ENCODE measurements around the gene DENND5B. TPM values are rescaled to one million over a fixed set of nuclear protein-coding genes. Genes with fewer than 3 reads are reported as not detected.

Gene DENND5B
- total RNA-seq, 4 donors from 2014 or later: 4.6 to 6.4 (median 5.4) TPM

DNA sequence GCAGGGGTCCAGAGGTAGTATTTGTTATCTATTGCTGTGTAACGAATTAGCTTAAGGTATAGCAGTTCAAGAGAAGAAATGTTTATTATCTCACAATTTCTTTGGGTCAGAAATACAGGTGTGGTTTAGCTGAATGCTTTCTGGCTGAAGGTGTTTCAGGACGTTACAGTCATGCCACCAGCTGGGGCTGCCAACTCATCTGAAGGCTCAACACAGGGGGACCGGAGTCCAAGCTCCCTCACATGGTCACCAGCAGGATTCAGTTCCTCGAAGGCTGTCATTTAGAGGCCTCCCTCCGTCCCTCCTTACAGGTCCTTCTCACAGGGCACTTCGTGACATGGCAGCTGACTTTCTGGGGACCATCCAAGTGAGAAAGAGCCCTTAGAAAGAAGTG lies 227.5 kb downstream of the DENND5B start:
- TF ChIP-seq, protein P1, sequence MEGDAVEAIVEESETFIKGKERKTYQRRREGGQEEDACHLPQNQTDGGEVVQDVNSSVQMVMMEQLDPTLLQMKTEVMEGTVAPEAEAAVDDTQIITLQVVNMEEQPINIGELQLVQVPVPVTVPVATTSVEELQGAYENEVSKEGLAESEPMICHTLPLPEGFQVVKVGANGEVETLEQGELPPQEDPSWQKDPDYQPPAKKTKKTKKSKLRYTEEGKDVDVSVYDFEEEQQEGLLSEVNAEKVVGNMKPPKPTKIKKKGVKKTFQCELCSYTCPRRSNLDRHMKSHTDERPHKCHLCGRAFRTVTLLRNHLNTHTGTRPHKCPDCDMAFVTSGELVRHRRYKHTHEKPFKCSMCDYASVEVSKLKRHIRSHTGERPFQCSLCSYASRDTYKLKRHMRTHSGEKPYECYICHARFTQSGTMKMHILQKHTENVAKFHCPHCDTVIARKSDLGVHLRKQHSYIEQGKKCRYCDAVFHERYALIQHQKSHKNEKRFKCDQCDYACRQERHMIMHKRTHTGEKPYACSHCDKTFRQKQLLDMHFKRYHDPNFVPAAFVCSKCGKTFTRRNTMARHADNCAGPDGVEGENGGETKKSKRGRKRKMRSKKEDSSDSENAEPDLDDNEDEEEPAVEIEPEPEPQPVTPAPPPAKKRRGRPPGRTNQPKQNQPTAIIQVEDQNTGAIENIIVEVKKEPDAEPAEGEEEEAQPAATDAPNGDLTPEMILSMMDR (IDR thresholded peaks at IDR 0.05): no peak
- no peak for TF ChIP-seq POLR2A (IDR thresholded peaks at IDR 0.05)
- intact Hi-C loops (cut with DNase I; ENCODE audit: low total_unique reads): no loop called here
- no peak overlapping the region for H3K4me3 ChIP-seq (ENCODE audit: low read depth, poor library complexity, severe bottlenecking)
- DNase-seq (ENCODE audit: low spot score in 2 of 2): no peak
- 72 to 79% methylated on average over 6 of the region's 6 CpGs for WGBS, 2 donors

DNA sequence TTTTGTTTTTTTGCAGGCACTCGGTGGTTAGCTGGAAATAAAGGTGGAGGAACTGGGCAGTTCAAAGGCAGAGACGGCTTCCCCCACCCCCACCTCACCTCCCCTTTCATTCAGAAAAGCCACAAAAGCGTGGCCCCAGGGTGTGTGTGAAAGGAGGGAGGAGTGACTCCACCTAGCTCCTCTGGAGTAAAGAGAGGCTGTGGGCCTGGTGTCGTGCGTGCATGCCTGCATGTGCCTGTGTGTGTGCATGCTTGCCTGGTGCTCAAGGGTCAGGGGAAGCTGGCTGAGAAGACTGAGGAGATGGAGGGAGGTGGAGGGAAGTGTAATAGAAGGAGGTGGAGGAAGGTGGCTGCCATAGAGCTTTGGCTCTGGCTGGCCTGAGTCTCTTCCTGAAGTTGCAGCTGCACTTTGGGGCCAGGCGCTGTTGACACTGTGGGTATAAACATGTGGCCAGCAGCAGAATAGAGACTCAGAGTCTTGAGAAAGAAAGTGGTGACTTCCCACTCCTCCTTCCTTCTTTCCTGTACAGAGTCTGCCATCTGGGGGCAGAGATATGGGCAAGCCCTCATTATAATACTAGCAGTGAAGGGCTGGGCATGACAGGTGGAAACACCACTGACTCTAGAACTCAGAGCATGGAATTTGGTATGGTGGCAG lies 228.0 kb downstream of the DENND5B start:
- intact Hi-C loops (cut with DNase I; ENCODE audit: low total_unique reads): no loop called here
- H3K4me3 ChIP-seq (ENCODE audit: low read depth, poor library complexity, severe bottlenecking): no peak overlapping the region
- 31 to 32% methylated on average over 6 of the region's 6 CpGs for WGBS, 2 donors
- no peak for DNase-seq (ENCODE audit: low spot score in 2 of 2)
- TF ChIP-seq, protein P1 (IDR thresholded peaks at IDR 0.05): no peak
- TF ChIP-seq POLR2A (IDR thresholded peaks at IDR 0.05): no peak

DNA sequence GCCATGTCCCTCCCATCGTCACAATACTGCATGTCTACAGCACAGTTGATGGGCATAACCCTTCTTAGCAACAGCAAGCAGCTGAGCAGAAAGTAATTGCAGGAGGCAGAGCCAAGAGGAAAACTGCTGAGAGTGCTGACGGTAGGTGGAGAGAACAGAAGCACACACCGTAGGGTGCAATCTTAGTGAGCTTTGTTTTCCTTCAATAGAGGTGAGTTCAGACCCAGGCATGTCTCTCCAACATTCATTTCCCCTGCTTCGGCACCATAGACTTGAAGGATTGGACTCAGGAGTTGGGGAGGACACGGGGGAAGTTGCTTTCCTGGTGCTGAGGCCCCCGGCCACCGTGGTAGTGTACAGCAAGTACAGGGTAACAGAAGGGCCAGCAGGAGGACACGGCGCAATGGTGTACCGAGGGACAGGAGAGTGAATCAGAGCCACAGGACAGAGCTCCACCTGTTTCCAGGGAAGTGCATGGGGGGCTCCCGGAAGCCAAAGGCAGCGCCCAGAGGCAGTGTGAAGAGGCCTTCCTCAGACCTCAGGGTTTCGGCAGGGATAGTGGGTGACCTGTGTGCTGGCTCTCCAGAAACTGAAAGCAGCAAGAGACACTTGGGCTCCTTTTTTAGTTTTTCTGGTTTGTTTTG lies 228.7 kb downstream of the DENND5B start:
- no peak for TF ChIP-seq POLR2A (IDR thresholded peaks at IDR 0.05)
- TF ChIP-seq, protein P1 (IDR thresholded peaks at IDR 0.05): no peak
- WGBS, 2 donors: 31 to 33% methylated on average over 13 of the region's 13 CpGs
- DNase-seq (ENCODE audit: low spot score in 2 of 2): no peak
- no peak overlapping the region for H3K4me3 ChIP-seq (ENCODE audit: low read depth, poor library complexity, severe bottlenecking)
- intact Hi-C loops (cut with DNase I; ENCODE audit: low total_unique reads): no loop called here

DNA sequence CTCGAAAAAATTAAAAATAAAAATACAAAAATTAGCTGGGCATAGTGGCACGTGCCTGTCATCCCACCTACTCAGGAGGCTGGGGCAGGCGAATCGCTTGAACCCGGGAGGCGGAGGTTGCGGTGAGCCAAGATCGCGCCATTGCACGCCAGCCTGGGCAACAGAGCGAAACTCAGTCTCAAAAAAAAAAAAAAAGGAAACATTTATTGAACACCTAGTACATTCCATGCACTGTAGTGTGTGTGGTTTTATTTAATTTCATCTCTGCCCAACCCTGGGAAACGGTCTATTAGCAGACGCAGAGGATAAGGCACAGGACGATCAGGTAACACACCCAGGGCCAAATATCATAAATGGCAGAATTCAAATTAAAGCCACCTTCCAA lies 229.2 kb downstream of the DENND5B start:
- intact Hi-C loops (cut with DNase I; ENCODE audit: low total_unique reads): no loop called here
- 87 to 88% methylated on average over 14 of the region's 14 CpGs for WGBS, 2 donors
- no peak overlapping the region for H3K4me3 ChIP-seq (ENCODE audit: low read depth, poor library complexity, severe bottlenecking)
- TF ChIP-seq, protein P1 (IDR thresholded peaks at IDR 0.05): no peak
- TF ChIP-seq POLR2A (IDR thresholded peaks at IDR 0.05): no peak
- no peak for DNase-seq (ENCODE audit: low spot score in 2 of 2)

DNA sequence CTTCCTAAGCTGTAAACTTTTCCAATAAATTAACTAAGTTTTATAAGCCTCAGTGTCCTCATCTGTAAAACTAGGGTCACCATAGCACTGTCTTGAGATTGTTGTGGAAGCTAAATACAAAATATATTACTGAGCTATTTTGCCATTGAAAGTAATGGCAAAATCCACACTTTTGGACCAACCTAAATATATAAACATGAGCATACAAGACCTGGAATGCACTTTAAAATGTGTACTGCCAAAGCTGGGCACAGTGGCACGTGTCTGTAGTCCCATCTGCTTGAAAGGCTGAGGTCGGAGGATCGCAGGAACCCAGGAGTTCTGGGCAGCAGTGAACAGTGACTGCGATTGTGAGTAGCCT lies 235.2 kb downstream of the DENND5B start:
- intact Hi-C loops (cut with DNase I; ENCODE audit: low total_unique reads): no loop called here
- WGBS, 2 donors: 81 to 85% methylated on average over 4 of the region's 4 CpGs
- TF ChIP-seq, protein P1 (IDR thresholded peaks at IDR 0.05): no peak
- no peak for DNase-seq (ENCODE audit: low spot score in 2 of 2)
- H3K4me3 ChIP-seq (ENCODE audit: low read depth, poor library complexity, severe bottlenecking): no peak overlapping the region

All from lower leg skin (tissue), 4 donors.